ENCODE measurements around the gene VEZF1.
A peak's percentile ranks its signal among the peaks of the same experiment; 100 is the strongest.

VEZF1 gene, protein sequence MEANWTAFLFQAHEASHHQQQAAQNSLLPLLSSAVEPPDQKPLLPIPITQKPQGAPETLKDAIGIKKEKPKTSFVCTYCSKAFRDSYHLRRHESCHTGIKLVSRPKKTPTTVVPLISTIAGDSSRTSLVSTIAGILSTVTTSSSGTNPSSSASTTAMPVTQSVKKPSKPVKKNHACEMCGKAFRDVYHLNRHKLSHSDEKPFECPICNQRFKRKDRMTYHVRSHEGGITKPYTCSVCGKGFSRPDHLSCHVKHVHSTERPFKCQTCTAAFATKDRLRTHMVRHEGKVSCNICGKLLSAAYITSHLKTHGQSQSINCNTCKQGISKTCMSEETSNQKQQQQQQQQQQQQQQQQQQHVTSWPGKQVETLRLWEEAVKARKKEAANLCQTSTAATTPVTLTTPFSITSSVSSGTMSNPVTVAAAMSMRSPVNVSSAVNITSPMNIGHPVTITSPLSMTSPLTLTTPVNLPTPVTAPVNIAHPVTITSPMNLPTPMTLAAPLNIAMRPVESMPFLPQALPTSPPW

DNA sequence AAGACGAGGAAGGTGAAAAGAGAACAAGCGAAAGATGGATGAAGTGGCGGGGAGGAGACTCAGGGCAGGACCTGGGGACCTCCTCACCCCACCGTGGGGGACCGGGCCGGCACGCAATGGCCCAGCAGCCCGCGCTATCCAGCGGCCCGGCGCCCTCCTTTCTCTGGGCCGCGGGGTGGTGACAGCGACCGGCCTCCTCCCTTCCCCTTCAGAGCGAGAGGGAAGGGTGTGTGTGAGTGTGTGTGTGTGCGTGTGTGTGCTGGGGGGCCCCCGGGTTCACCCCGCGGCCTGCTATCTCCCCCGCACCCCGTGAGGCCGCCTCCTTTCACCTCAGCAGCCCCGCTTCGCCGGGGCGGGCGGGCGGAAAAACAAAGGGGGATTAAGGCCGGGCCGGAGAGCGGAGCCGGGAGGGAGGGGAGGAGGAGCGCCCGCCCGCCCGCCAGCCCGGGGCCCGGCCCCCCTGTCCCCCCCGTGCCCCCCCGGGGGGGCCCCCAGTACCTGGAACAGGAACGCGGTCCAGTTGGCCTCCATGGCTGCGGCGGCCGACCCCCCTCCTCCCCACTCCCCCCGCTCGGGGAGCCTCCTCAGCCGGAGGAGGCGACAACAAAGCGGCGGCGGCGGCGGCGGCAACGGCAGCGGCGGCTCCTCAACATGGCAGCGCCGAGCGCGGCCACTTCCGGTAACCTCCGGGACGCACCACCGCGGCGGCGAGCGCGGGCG is at the start of gene VEZF1:
TSS of gene VEZF1 (minus strand) at position 674 of the 720 bp plus-strand sequence. CDS start at position 531, 143 bp downstream.
- DNase-seq (ENCODE audit: low read depth): peak; percentile 83

DNA sequence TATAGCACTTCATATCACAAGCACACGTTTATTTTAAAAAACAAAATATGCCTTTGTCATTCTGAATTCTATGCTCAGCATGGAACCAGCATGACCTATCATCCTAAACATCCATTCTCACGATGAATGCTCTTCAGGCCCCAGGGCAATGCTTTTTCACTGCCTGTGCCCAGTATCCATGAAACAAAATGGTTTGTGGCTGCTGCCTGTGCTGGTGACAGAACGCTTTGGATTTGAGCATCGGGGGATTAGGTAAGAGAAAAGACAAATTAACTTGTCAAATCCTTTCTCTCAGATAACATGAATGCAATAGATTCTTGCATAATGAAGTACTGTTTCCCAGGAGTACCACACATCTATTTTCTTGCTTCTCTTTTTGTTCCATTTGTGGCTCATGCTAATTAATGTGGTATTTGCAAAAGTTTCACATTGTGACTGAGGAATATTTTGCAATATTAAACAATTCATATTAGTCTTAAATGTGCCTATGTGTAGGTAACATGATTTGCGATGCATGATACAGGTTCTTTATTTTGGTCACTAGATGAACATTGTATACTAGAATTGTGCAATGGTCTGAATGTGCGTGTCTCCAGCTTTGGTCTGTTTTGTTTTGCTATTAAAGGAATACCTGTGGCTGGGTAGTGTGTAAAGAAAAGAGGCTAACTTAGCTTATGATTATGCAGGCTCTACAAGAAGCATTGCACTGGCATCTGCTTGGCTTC is 44.8 kb upstream of the VEZF1 start:
- no peak for DNase-seq (ENCODE audit: low read depth)

DNA sequence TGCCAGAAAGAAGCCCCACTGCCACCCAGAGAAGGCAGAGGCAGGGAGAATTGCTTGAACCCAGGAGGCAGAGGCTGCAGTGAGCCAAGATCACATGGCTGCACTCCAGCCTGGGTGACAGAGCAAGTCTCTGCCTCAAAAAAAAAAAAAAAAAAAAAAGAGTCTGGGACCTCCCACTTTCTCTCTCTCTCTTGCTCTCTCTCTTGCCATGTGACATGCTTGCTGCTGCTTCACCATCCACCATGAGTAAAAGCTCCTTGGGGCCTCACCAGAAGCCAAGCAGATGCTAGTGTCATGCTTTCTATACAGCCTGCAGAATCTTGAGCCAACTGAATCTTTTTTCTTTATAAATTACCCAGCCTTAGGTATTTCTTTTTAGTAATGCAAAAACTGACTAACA is 40.5 kb upstream of the VEZF1 start:
- no peak for DNase-seq (ENCODE audit: low read depth)

DNA sequence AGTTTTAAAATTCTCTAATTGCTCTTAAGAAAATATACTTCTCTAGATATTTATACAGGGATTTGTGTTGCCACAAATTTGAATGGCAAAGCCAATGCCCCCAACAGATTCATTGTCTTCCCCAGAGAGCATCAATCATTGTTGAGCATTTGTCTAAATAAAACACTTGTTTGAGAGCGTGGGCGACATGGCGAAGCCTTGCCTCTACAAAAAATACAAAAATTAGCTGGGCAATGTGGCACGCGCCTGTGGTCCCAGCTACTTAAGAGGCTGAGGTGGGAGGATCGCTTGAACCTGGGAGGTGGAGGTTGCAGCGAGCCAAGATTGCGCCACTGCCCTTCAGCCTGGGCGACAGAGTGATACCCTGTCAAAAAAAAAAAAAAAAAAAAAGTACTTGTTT is 32.3 kb upstream of the VEZF1 start:
- DNase-seq (ENCODE audit: low read depth): no peak

DNA sequence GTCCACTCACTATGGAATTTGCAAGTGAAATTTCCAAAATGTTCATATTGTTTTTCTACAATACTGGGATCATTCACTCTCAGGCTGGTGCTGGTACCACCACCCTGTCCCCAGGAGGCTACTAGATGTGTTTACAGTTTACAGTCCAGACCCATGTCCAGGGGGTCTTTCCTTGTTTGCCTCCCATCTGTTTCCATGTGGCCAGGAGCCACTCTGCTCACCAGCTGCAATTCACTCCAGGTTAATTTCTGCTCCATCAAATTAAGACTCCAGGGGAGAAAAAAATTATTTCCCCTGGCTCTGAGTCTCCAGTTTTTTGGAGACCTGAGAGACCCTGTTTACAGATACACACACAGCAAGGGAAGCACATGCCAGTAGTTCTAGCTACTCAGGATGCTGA is 31.5 kb upstream of the VEZF1 start:
- no peak for DNase-seq (ENCODE audit: low read depth)

DNA sequence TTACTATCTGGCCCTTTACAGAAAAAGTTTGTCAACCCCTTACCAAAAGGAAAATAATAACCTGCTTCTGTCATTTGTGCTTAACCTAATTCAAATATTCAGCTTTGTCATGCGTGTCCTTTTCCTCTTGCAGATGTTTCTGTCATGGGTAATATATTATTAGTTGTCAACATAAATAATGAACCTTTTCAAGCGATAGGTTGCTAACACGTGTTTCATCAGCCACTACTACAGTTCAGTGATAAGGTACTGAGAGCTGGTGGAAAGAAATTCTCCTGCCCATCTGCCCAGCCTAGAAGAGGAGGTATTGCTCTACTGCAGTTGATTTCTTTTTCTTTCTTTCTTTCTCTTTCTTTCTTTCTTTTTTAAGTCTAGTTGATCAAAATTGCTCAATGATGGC is 31.0 kb upstream of the VEZF1 start:
- DNase-seq (ENCODE audit: low read depth): no peak

DNA sequence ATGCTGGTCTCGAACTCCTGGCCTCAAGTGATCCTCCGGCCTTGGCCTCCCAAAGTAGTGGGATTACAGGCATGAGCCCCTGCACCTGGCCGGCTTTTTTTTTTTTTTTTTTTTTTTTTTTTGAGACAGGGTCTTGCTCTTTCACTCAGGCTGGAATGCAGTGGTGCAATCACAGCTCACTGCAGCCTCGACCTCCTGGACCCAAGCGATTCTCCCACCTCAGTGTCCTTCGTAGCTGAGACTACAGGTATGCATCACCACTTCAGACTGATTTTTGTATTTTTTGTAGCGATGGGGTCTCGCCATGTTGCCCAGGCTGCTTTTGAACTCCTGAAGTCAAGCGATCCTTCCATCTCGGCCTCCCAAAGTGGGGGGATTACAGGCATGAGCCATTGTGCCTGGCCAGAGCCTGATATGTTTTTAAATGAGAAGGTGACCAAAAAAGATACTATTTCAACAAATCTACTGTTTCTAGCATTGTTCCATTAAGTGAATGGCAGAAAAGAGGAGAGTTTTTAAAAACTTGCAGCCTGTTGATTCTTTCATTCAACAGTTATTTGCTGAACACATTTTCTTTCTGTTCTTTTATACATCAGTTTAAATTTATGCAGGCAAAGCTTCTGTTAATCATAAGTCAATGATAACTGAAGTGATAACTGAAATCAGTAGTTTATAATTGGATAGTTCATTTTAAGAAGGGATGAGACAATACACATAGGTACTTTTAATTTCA is 22.2 kb upstream of the VEZF1 start:
- DNase-seq (ENCODE audit: low read depth): no peak

DNA sequence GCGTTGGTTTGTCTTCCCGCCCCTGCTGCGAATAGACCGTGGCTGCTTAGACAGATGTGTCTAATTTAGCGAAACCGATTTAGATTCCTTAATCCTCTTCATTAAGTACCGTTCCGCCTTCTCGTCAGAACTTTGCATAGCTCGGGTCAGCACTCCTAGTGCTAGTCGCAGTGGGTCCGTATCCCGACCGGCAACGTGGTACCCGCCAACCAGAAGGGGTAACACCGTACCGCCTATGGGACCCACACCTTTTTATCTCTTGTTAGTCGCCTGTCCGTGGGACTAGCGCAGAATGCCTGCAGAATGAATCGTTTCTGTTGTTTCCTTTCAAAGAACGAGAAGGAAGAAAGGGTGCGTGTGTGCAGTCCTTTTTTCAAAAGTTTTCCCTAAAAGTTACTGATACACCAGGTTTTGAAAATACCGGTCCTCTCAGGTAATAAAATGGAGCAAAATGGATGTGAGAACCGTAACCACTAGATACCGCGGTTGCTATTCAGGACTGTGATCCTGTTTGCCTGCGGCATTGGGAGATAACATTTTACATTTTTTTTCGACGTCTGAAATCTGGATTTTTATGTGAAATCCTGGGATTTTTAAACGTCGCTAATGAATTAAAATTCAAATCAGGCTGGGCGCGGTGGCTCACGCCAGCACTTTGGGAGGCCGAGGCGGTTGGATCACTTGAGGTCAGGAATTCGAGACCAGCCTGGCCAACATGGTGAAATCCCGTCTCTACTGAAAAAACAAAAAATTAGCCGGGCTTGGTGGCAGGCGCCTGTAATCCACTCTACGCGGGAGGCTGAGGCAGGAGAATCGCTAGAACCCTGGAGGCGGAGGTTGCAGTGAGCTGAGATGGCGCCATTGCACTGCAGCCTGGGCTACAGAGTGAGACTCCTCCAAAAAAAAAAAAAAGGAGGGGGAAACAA is 20.0 kb upstream of the VEZF1 start:
- no peak for DNase-seq (ENCODE audit: low read depth)

DNA sequence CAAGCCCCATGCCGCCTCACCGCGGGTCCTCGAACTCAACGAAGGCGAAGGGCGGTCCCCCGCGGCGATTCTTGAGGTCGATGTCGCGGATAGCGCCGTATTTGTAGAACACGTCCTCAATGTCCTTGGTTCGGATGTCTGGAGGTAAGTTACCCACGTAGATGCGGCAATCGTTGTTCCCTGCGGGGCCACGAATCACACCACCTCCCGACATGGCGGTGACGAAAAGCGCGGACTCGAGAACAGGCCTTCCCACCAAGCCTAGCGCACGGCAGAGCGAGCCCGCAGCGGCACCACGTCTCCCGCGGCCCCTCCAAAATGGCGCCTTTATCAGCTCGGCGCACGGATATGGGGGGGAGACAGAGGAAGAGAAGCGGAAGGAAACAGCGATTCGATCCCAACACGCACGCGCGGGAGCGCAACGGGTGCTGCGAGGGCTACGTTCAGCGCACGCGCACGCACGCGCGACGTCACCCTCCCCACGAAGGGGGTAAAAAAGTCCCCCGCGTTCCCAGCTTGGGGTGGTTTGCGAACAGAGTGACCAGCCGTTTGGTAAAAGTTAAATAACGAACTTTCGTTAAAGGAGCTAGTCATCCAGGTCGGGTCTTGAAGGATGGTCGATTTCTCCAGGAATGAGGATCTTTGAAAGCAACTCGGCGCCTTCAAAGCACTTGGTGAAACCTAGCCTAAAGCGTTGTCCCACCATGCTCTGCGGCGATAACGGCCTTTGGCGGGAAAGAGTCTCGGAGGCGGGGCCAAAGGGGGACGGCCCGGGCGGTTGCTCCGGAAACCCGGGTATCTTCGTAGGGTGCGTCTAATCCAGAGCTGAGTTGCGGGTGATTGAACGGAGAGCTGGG is 19.1 kb upstream of the VEZF1 start, which contains the start of gene SRSF1:
TSS of gene SRSF1 (minus strand) at position 323 of the 857 bp plus-strand sequence. CDS start at position 214, 109 bp downstream.
- peak; percentile 100 for DNase-seq (ENCODE audit: low read depth)

DNA sequence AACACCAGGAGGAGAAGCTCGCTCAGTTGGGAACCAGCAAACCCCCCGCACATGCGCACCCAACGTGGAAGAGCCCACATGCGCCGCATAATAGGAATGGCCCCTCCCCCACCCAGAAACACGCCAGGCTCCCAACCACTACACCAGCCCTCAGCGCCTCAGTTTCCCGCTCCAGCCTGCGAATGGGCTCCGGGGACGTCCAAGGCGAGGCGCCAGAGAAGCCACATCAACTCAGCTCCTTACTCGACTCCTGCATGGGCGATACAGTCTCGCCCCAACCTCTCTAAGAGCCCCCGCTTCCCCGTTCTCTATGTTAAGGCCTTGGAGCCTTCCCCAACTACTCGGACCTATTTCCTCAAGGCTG is 18.5 kb upstream of the VEZF1 start:
- peak; percentile 88 for DNase-seq (ENCODE audit: low read depth)

DNA sequence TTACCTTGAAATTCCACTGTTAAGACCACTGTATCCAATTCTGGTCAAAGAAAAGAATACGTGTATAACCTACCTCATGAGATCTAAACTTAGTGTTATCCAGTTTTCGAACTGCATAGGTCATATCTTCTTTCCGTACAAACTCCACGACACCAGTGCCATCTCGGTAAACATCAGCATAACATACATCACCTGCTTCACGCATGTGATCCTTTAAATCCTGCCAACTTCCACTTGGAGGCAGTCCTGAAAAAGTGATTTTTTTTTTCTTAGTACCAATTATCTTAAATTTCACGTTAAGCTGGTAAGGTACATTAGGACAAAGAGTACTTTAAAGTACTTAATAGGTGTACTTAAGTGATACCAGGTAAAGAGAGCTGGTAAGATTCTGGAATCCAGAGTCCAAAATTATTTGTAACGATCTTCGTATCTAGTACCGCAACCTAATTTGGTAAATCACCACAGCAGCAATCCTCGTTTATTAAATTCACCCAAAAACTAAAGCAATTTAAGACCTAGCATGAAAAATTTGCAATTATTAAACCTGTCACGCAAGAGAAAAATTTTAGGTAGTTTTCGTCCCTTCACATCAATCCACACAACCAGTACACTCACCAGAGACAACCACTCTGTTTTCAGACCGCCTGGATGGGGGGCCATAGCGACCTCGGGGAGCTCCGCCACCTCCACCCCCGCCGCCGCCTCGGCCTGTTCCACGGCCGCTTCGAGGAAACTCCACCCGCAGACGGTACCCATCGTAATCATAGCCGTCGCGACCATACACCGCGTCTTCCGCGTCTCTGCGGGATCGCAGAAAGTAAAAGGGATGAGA is 17.9 kb upstream of the VEZF1 start:
- no peak for DNase-seq (ENCODE audit: low read depth)

DNA sequence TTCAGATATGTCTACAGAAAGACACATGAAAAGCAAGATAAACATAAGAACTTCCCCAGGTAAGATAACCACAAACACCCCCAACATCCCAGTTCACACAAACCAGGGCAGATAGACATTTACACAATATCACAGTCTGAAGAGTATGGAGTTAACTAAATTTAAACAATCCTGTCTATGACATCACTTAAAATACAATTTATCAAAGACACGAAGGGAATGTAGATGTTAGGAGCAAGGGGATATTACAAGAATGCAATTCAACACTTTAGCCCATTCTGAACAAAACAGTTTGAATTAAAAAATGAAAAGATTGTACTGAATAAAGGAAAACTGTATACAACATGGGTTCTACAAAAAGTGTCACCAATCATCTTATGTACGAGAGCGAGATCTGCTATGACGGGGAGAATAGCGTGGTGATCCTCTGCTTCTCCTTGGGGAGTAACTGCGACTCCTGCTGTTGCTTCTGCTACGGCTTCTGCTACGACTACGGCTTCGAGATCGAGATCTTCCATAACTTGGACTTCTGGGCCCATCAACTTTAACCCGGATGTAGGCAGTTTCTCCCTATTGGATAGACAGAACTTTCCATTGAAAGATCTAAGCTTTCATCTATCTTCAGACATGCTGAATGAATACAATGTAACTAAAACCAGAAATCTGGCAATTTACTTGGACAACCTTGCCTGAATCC is 17.1 kb upstream of the VEZF1 start:
- DNase-seq (ENCODE audit: low read depth): no peak

DNA sequence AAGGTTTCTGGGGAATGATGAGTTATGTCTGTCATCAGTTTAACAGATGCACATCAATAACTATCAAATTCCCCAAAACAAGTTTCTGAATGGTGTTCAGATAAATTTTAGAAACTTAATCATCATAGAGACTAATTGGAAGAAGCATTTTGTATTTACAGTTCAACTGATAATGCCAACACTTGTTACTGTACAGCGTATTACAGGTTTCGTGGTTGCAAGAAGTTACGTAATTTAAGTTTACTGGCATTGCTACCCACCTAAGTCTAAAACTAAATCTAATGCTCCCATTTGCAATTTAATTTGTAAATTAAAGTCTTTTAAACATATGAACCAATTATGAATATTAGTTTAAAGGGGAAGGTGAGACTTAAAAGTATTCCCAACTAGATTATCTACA is 16.0 kb upstream of the VEZF1 start:
- DNase-seq (ENCODE audit: low read depth): no peak

DNA sequence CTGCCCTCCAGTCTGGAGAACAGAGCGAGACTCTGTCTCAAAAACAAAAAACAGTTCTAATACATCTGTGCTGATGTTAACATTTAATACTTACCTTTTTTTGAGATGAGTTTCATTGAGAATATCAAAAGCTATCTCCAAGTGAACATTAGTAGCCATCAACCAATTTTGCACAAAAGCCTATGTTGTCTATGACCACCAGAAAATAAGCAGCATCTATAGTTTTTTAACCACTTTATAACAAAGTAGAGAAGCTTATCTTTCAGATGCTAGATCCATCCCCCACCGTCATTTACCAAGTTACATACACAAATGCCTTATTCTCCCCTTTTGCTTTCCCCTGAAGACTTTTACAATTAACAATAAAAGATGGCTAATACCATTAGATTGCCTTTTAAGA is 14.9 kb upstream of the VEZF1 start:
- no peak for DNase-seq (ENCODE audit: low read depth)

DNA sequence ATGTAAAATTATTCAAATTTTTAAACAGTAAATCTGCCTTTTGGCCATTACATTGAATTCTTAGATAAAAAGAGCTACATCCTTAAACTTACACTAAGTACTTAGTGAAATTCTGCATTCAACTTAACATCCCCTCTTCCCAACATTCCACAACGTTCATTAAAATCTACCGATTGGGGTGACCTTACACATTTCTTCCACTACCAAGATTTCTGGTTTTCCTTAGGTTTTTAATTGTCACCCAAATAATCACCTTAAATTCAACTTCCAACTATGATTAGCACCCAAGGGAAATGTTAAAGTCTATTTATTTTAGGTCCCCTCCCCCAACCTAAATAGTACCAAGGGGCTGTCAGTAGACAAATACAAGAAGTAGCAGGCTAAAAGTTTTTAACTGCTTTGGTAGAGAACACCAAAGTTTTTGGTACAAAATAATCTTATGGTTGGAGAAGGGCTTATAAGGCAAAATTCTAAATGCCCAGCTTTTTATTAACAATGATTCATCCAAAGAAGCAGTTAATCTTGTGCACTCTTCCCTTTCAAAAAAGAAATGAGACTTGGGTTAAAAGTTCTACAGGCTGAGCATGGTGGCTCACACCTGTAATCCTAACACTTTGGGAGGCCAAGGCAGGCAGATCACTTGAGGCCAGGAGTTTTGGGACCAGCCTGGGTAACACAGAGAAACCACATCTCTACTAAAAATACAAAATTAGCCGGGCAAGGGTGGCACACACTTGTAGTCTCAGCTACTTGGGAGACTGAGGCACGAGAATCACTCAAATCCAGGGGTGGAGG is 14.3 kb upstream of the VEZF1 start:
- DNase-seq (ENCODE audit: low read depth): no peak

DNA sequence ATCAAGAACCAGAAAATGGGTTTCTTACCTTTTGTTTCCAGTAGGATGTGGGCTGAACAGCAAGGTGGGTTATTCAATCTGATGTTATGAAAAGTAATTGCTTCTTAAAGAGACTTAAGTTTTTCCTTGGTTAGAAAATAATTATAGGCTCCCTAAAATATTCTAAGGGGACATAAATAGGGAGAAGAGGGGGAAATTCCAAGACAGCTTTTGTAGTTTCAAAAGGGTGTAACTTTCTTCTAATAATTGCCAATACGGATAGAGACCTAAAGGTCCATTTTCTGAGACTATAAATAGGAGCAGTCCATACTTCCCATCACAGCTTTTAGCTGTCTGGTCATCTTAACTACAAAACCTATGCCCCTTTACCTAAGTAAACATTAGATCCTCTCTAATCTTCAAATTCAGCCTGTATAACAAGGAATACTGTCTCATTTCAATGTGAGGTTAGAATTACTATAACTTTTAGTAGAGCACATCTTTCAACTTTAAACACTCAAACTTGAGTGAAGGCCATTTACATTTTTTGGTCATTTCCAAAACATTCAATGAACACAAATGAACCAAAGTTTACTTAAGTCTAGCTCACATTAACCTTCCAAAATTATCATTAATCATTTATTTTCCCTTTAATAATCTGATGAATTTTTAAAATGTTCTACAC is 13.5 kb upstream of the VEZF1 start:
- DNase-seq (ENCODE audit: low read depth): no peak

DNA sequence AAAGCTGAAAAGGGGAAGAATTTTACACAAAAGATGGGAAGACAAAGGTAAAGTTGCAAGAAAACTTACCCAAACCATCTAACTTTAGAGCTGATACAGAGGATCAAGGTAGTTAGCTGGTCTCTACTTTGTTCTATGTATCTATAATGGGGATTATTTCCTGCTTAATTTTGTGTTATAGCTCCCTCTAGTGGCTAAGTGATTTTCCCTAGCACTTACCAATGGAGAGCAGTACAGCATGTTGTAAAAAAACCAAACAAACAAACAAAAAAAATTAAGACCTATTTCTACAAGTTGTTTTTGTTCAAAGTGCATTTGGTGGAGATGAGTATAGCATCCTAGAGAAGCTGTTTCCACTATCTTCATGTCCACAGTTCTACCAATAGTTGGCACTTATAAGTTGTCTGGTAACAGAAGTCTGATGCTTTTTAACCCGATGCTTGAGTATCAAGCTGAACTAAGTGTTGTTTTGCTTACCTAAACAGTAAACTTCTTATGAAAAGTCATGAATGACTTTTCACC is 11.5 kb upstream of the VEZF1 start:
- peak; percentile 89 for DNase-seq (ENCODE audit: low read depth)

Data from ELR (cell line).